ENCODE data around the gene CADM4.
"Not testable (repeated sequence)": the region's sequence is repeated elsewhere in the genome, so short reads cannot be mapped to it uniquely, and the experiment has no call there.

CADM4 gene

GRCh38 chr19:43638214-43638994 lies 1.2 kb downstream of the CADM4 start:
- no peaks in the 10 kb centered on the region for H3K36me3 ChIP-seq (ENCODE audit: control insufficient read depth, insufficient read depth, low read length)
- no peak overlapping the region for H3K9ac ChIP-seq (ENCODE audit: low read length)
- no peak overlapping the region for H3K4me3 ChIP-seq (ENCODE audit: low read length)
- H3K27me3 ChIP-seq (ENCODE audit: control insufficient read depth, insufficient read depth, low read length), result peaks cover 11% of the 10 kb centered on the region
- H3K4me1 ChIP-seq (ENCODE audit: control insufficient read depth, insufficient read depth, low read length), result peaks cover 7% of the 10 kb centered on the region
- H3K27ac ChIP-seq (ENCODE audit: low read depth, low read length), result no peak overlapping the region

GRCh38 chr19:43636121-43636683 lies 3.4 kb downstream of the CADM4 start:
- Histone ChIP-seq H3K36me3 (ENCODE audit: control insufficient read depth, insufficient read depth, low read length) (no peaks in the 10 kb centered on the region), H3K9ac (ENCODE audit: low read length) (no peak overlapping the region), H3K4me3 (ENCODE audit: low read length) (no peak overlapping the region), H3K27me3 (ENCODE audit: control insufficient read depth, insufficient read depth, low read length) (peaks cover 11% of the 10 kb centered on the region), H3K27ac (ENCODE audit: low read depth, low read length) (peak overlapping the region; percentile 64), H3K4me1 (ENCODE audit: control insufficient read depth, insufficient read depth, low read length) (peaks cover 7% of the 10 kb centered on the region)

GRCh38 chr19:43635561-43635940 lies 4.1 kb downstream of the CADM4 start:
- Histone ChIP-seq H3K27ac (ENCODE audit: low read depth, low read length) (peak overlapping the region; percentile 64), H3K27me3 (ENCODE audit: control insufficient read depth, insufficient read depth, low read length) (peaks cover 11% of the 10 kb centered on the region), H3K4me3 (ENCODE audit: low read length) (peak overlapping the region; percentile 4)
- not testable (repeated sequence) for H3K9ac ChIP-seq (ENCODE audit: low read length); H3K4me1 ChIP-seq (ENCODE audit: control insufficient read depth, insufficient read depth, low read length); H3K36me3 ChIP-seq (ENCODE audit: control insufficient read depth, insufficient read depth, low read length)

- H3K27ac ChIP-seq (ENCODE audit: low read depth, low read length), result peak overlapping the region; percentile 64
- peaks cover 11% of the 10 kb centered on the region for H3K27me3 ChIP-seq (ENCODE audit: control insufficient read depth, insufficient read depth, low read length)
- peak overlapping the region; percentile 3 for H3K9ac ChIP-seq (ENCODE audit: low read length)
- H3K36me3 ChIP-seq (ENCODE audit: control insufficient read depth, insufficient read depth, low read length), result no peaks in the 10 kb centered on the region
- peaks cover under 1% of the 10 kb centered on the region for H3K4me1 ChIP-seq (ENCODE audit: control insufficient read depth, insufficient read depth, low read length)
- H3K4me3 ChIP-seq (ENCODE audit: low read length), result peak overlapping the region; percentile 4
Observed at GRCh38 chr19:43634872-43635560, 4.6 kb downstream of the CADM4 start.

- no peaks in the 10 kb centered on the region for H3K4me1 ChIP-seq (ENCODE audit: control insufficient read depth, insufficient read depth, low read length)
- H3K27me3 ChIP-seq (ENCODE audit: control insufficient read depth, insufficient read depth, low read length), result peaks cover 11% of the 10 kb centered on the region
- peak overlapping the region; percentile 3 for H3K9ac ChIP-seq (ENCODE audit: low read length)
- no peaks in the 10 kb centered on the region for H3K36me3 ChIP-seq (ENCODE audit: control insufficient read depth, insufficient read depth, low read length)
- H3K27ac ChIP-seq (ENCODE audit: low read depth, low read length), result peak overlapping the region; percentile 64
- H3K4me3 ChIP-seq (ENCODE audit: low read length), result no peak overlapping the region
Observed at GRCh38 chr19:43634506-43634871, 5.2 kb downstream of the CADM4 start.

- no peak overlapping the region for H3K9ac ChIP-seq (ENCODE audit: low read length)
- no peak overlapping the region for H3K4me3 ChIP-seq (ENCODE audit: low read length)
Observed at GRCh38 chr19:43634068-43634467, 5.6 kb downstream of the CADM4 start.

GRCh38 chr19:43633520-43633919 lies 6.1 kb downstream of the CADM4 start:
- no peaks in the 10 kb centered on the region for H3K36me3 ChIP-seq (ENCODE audit: control insufficient read depth, insufficient read depth, low read length)
- H3K9ac ChIP-seq (ENCODE audit: low read length), result no peak overlapping the region
- H3K4me1 ChIP-seq (ENCODE audit: control insufficient read depth, insufficient read depth, low read length), result no peaks in the 10 kb centered on the region
- no peak overlapping the region for H3K27ac ChIP-seq (ENCODE audit: low read depth, low read length)
- H3K27me3 ChIP-seq (ENCODE audit: control insufficient read depth, insufficient read depth, low read length), result peaks cover 5% of the 10 kb centered on the region
- H3K4me3 ChIP-seq (ENCODE audit: low read length), result no peak overlapping the region

More at GRCh38 chr19:43634068-43634467, 5.6 kb downstream of the CADM4 start:
- Histone ChIP-seq H3K36me3 (ENCODE audit: control insufficient read depth, insufficient read depth, low read length) (no peaks in the 10 kb centered on the region), H3K27ac (ENCODE audit: low read depth, low read length) (no peak overlapping the region), H3K27me3 (ENCODE audit: control insufficient read depth, insufficient read depth, low read length) (peaks cover 9% of the 10 kb centered on the region), H3K4me1 (ENCODE audit: control insufficient read depth, insufficient read depth, low read length) (no peaks in the 10 kb centered on the region)

GRCh38 chr19:43631491-43631890 lies 8.2 kb downstream of the CADM4 start:
- no peaks in the 10 kb centered on the region for H3K4me1 ChIP-seq (ENCODE audit: control insufficient read depth, insufficient read depth, low read length)
- no peak overlapping the region for H3K9ac ChIP-seq (ENCODE audit: low read length)
- H3K27me3 ChIP-seq (ENCODE audit: control insufficient read depth, insufficient read depth, low read length), result peaks cover 3% of the 10 kb centered on the region
- no peak overlapping the region for H3K4me3 ChIP-seq (ENCODE audit: low read length)
- H3K27ac ChIP-seq (ENCODE audit: low read depth, low read length), result no peak overlapping the region
- H3K36me3 ChIP-seq (ENCODE audit: control insufficient read depth, insufficient read depth, low read length), result no peaks in the 10 kb centered on the region

- no peak overlapping the region for H3K27ac ChIP-seq (ENCODE audit: low read depth, low read length)
- no peaks in the 10 kb centered on the region for H3K4me1 ChIP-seq (ENCODE audit: control insufficient read depth, insufficient read depth, low read length)
- H3K27me3 ChIP-seq (ENCODE audit: control insufficient read depth, insufficient read depth, low read length), result no peaks in the 10 kb centered on the region
- no peak overlapping the region for H3K4me3 ChIP-seq (ENCODE audit: low read length)
- no peaks in the 10 kb centered on the region for H3K36me3 ChIP-seq (ENCODE audit: control insufficient read depth, insufficient read depth, low read length)
- no peak overlapping the region for H3K9ac ChIP-seq (ENCODE audit: low read length)
Observed at GRCh38 chr19:43628646-43629326, 10.9 kb downstream of the CADM4 start.

GRCh38 chr19:43626838-43627237 lies 12.8 kb downstream of the CADM4 start:
- Histone ChIP-seq H3K27ac (ENCODE audit: low read depth, low read length) (no peak overlapping the region), H3K4me1 (ENCODE audit: control insufficient read depth, insufficient read depth, low read length) (no peaks in the 10 kb centered on the region), H3K36me3 (ENCODE audit: control insufficient read depth, insufficient read depth, low read length) (no peaks in the 10 kb centered on the region), H3K4me3 (ENCODE audit: low read length) (no peak overlapping the region), H3K27me3 (ENCODE audit: control insufficient read depth, insufficient read depth, low read length) (no peaks in the 10 kb centered on the region), H3K9ac (ENCODE audit: low read length) (no peak overlapping the region)

- no peak overlapping the region for H3K9ac ChIP-seq (ENCODE audit: low read length)
- no peak overlapping the region for H3K4me3 ChIP-seq (ENCODE audit: low read length)
- no peaks in the 10 kb centered on the region for H3K4me1 ChIP-seq (ENCODE audit: control insufficient read depth, insufficient read depth, low read length)
- H3K27ac ChIP-seq (ENCODE audit: low read depth, low read length), result no peak overlapping the region
- H3K27me3 ChIP-seq (ENCODE audit: control insufficient read depth, insufficient read depth, low read length), result no peaks in the 10 kb centered on the region
- H3K36me3 ChIP-seq (ENCODE audit: control insufficient read depth, insufficient read depth, low read length), result no peaks in the 10 kb centered on the region
Observed at GRCh38 chr19:43625918-43626579, 13.6 kb downstream of the CADM4 start.

GRCh38 chr19:43624933-43625332 lies 14.7 kb downstream of the CADM4 start:
- Histone ChIP-seq H3K27ac (ENCODE audit: low read depth, low read length) (no peak overlapping the region), H3K4me3 (ENCODE audit: low read length) (no peak overlapping the region), H3K36me3 (ENCODE audit: control insufficient read depth, insufficient read depth, low read length) (no peaks in the 10 kb centered on the region), H3K4me1 (ENCODE audit: control insufficient read depth, insufficient read depth, low read length) (peaks cover 3% of the 10 kb centered on the region), H3K9ac (ENCODE audit: low read length) (no peak overlapping the region), H3K27me3 (ENCODE audit: control insufficient read depth, insufficient read depth, low read length) (no peaks in the 10 kb centered on the region)
